Activated naive CD8-positive, alpha-beta T cell treated with anti-CD3 and anti-CD28 coated beads for 36 hours (primary cell): Measurements from ENCODE around the gene TFAP2D. TPM values are rescaled to one million over a fixed set of nuclear protein-coding genes. Genes with fewer than 3 reads are reported as not detected.

Experiments used
- DNase-seq: peaks from one replicate; pipeline ENCODE4 v3.0.0; 2021
- H3K27ac Mint-ChIP-seq: one replicate; pipeline ENCODE4 v1.8.0; 2022; ENCODE audit warnings: mild to moderate bottlenecking, moderate library complexity, mixed read lengths
- H3K27me3 Mint-ChIP-seq: one replicate; pipeline ENCODE4 v1.8.0; 2022; ENCODE audit warnings: mild to moderate bottlenecking, mixed read lengths
- H3K36me3 Mint-ChIP-seq: one replicate; pipeline ENCODE4 v1.8.0; 2021; ENCODE audit warnings: mild to moderate bottlenecking, mixed read lengths
- H3K4me1 Mint-ChIP-seq: one replicate; pipeline ENCODE4 v1.8.0; 2021; ENCODE audit warnings: mixed read lengths
- H3K4me3 Mint-ChIP-seq: one replicate; pipeline ENCODE4 v1.8.0; 2022; ENCODE audit warnings: mild to moderate bottlenecking, moderate library complexity, mixed read lengths
- H3K9me3 Mint-ChIP-seq: one replicate; pipeline ENCODE4 v1.8.0; 2022; ENCODE audit warnings: mixed read lengths
- total RNA-seq, 2 experiments: library from RNA; stranded (reverse); gene quantifications; one replicate each; pipeline ENCODE4 v1.2.3, GENCODE V29; 2021

TFAP2D gene
- total RNA-seq, 2 experiments from 2014 or later: not detected

- no peaks in the 10 kb centered on the region for H3K36me3 Mint-ChIP-seq
- H3K27me3 Mint-ChIP-seq: no peaks in the 10 kb centered on the region
- no peak overlapping the region for H3K27ac Mint-ChIP-seq
- DNase-seq: no peak
- no peaks in the 10 kb centered on the region for H3K9me3 Mint-ChIP-seq
- H3K4me1 Mint-ChIP-seq: no peaks in the 10 kb centered on the region
- H3K4me3 Mint-ChIP-seq: no peak overlapping the region
Observed at GRCh38 chr6:50780382-50780781, 67.1 kb downstream of the TFAP2D start.

GRCh38 chr6:50785921-50786320 lies 72.6 kb downstream of the TFAP2D start:
- Mint-ChIP-seq H3K27ac (no peak overlapping the region), H3K27me3 (no peaks in the 10 kb centered on the region), H3K4me1 (no peaks in the 10 kb centered on the region), H3K36me3 (no peaks in the 10 kb centered on the region), H3K4me3 (no peak overlapping the region), H3K9me3 (no peaks in the 10 kb centered on the region)
- DNase-seq: no peak

- no peak overlapping the region for H3K27ac Mint-ChIP-seq
- peaks cover 1% of the 10 kb centered on the region for H3K9me3 Mint-ChIP-seq
- no peak for DNase-seq
- no peaks in the 10 kb centered on the region for H3K4me1 Mint-ChIP-seq
- H3K4me3 Mint-ChIP-seq: no peak overlapping the region
- H3K36me3 Mint-ChIP-seq: no peaks in the 10 kb centered on the region
- H3K27me3 Mint-ChIP-seq: peaks cover 4% of the 10 kb centered on the region
Observed at GRCh38 chr6:50791900-50792508, 78.7 kb downstream of the TFAP2D start.

- Mint-ChIP-seq H3K4me3 (no peak overlapping the region), H3K27ac (no peak overlapping the region)
Observed at GRCh38 chr6:50792771-50793170, 79.4 kb downstream of the TFAP2D start.

GRCh38 chr6:50795574-50795973 lies 82.2 kb downstream of the TFAP2D start:
- Mint-ChIP-seq H3K4me1 (no peaks in the 10 kb centered on the region), H3K4me3 (no peak overlapping the region)
- no peak for DNase-seq

More at GRCh38 chr6:50792771-50793170, 79.4 kb downstream of the TFAP2D start:
- H3K9me3 Mint-ChIP-seq: peaks cover 1% of the 10 kb centered on the region
- no peaks in the 10 kb centered on the region for H3K36me3 Mint-ChIP-seq
- H3K4me1 Mint-ChIP-seq: no peaks in the 10 kb centered on the region
- DNase-seq: no peak
- peaks cover 4% of the 10 kb centered on the region for H3K27me3 Mint-ChIP-seq

GRCh38 chr6:50804283-50804682 lies 91.0 kb downstream of the TFAP2D start:
- DNase-seq: no peak
- Mint-ChIP-seq H3K27ac (no peak overlapping the region), H3K4me1 (no peaks in the 10 kb centered on the region), H3K27me3 (peaks cover 14% of the 10 kb centered on the region), H3K4me3 (no peak overlapping the region), H3K9me3 (peaks cover 2% of the 10 kb centered on the region), H3K36me3 (no peaks in the 10 kb centered on the region)

More at GRCh38 chr6:50795574-50795973, 82.2 kb downstream of the TFAP2D start:
- H3K9me3 Mint-ChIP-seq: peaks cover 1% of the 10 kb centered on the region
- peaks cover 4% of the 10 kb centered on the region for H3K27me3 Mint-ChIP-seq
- H3K36me3 Mint-ChIP-seq: no peaks in the 10 kb centered on the region
- no peak overlapping the region for H3K27ac Mint-ChIP-seq

GRCh38 chr6:50807035-50807434 lies 93.7 kb downstream of the TFAP2D start:
- H3K27me3 Mint-ChIP-seq: peaks cover 19% of the 10 kb centered on the region
- no peak for DNase-seq
- H3K27ac Mint-ChIP-seq: no peak overlapping the region
- H3K4me3 Mint-ChIP-seq: no peak overlapping the region
- no peaks in the 10 kb centered on the region for H3K4me1 Mint-ChIP-seq
- H3K36me3 Mint-ChIP-seq: no peaks in the 10 kb centered on the region
- H3K9me3 Mint-ChIP-seq: peaks cover 2% of the 10 kb centered on the region

GRCh38 chr6:50815436-50816114 lies 102.2 kb downstream of the TFAP2D start:
- Mint-ChIP-seq H3K27ac (no peak overlapping the region), H3K27me3 (peaks cover 71% of the 10 kb centered on the region)

GRCh38 chr6:50816115-50816675 lies 102.9 kb downstream of the TFAP2D start:
- Mint-ChIP-seq H3K36me3 (peaks cover 2% of the 10 kb centered on the region), H3K9me3 (no peaks in the 10 kb centered on the region)

More at GRCh38 chr6:50815436-50816114, 102.2 kb downstream of the TFAP2D start:
- DNase-seq: no peak
- Mint-ChIP-seq H3K4me1 (peaks cover 11% of the 10 kb centered on the region), H3K4me3 (peak overlapping the region; percentile 84), H3K9me3 (no peaks in the 10 kb centered on the region), H3K36me3 (peaks cover 2% of the 10 kb centered on the region)

GRCh38 chr6:50816947-50817645 lies 103.8 kb downstream of the TFAP2D start:
- peaks cover 2% of the 10 kb centered on the region for H3K36me3 Mint-ChIP-seq
- no peak overlapping the region for H3K4me3 Mint-ChIP-seq
- H3K9me3 Mint-ChIP-seq: no peaks in the 10 kb centered on the region

More at GRCh38 chr6:50816115-50816675, 102.9 kb downstream of the TFAP2D start:
- Mint-ChIP-seq H3K4me3 (peak overlapping the region; percentile 84), H3K4me1 (peaks cover 12% of the 10 kb centered on the region), H3K27me3 (peaks cover 73% of the 10 kb centered on the region), H3K27ac (no peak overlapping the region)
- peak; percentile 48 for DNase-seq

GRCh38 chr6:50817646-50817950 lies 104.3 kb downstream of the TFAP2D start:
- Mint-ChIP-seq H3K9me3 (no peaks in the 10 kb centered on the region), H3K4me1 (peaks cover 12% of the 10 kb centered on the region), H3K4me3 (no peak overlapping the region), H3K27me3 (peaks cover 86% of the 10 kb centered on the region), H3K27ac (no peak overlapping the region), H3K36me3 (peaks cover 2% of the 10 kb centered on the region)
- no peak for DNase-seq

More at GRCh38 chr6:50816947-50817645, 103.8 kb downstream of the TFAP2D start:
- Mint-ChIP-seq H3K27me3 (peaks cover 81% of the 10 kb centered on the region), H3K4me1 (peaks cover 12% of the 10 kb centered on the region), H3K27ac (no peak overlapping the region)
- DNase-seq: no peak

GRCh38 chr6:50818020-50818419 lies 104.7 kb downstream of the TFAP2D start:
- Mint-ChIP-seq H3K27ac (no peak overlapping the region), H3K4me1 (peaks cover 12% of the 10 kb centered on the region), H3K36me3 (peaks cover 2% of the 10 kb centered on the region), H3K27me3 (peaks cover 90% of the 10 kb centered on the region), H3K4me3 (no peak overlapping the region), H3K9me3 (no peaks in the 10 kb centered on the region)
- DNase-seq: no peak

GRCh38 chr6:50818673-50819072 lies 105.3 kb downstream of the TFAP2D start, which contains the start of gene TFAP2B:
Gene TFAP2B, plus strand, starts transcription at chr6:50818871. Its CDS starts 21 bp downstream, at chr6:50818892.
- Mint-ChIP-seq H3K9me3 (no peaks in the 10 kb centered on the region), H3K4me1 (peaks cover 12% of the 10 kb centered on the region), H3K27ac (no peak within 1 kb of the TSS), H3K36me3 (peaks cover 2% of the 10 kb centered on the region), H3K27me3 (peaks cover 93% of the 10 kb centered on the region), H3K4me3 (no peak within 1 kb of the TSS)
- DNase-seq: no peak

- peak; percentile 10 for DNase-seq
- Mint-ChIP-seq H3K4me3 (no peak overlapping the region), H3K27me3 (peaks cover 93% of the 10 kb centered on the region), H3K4me1 (peaks cover 12% of the 10 kb centered on the region), H3K36me3 (peaks cover 2% of the 10 kb centered on the region), H3K9me3 (no peaks in the 10 kb centered on the region), H3K27ac (no peak overlapping the region)
Observed at GRCh38 chr6:50819466-50819903, 106.2 kb downstream of the TFAP2D start.
